ENCODE measurements around the gene RAB17.

RAB17 gene

DNA sequence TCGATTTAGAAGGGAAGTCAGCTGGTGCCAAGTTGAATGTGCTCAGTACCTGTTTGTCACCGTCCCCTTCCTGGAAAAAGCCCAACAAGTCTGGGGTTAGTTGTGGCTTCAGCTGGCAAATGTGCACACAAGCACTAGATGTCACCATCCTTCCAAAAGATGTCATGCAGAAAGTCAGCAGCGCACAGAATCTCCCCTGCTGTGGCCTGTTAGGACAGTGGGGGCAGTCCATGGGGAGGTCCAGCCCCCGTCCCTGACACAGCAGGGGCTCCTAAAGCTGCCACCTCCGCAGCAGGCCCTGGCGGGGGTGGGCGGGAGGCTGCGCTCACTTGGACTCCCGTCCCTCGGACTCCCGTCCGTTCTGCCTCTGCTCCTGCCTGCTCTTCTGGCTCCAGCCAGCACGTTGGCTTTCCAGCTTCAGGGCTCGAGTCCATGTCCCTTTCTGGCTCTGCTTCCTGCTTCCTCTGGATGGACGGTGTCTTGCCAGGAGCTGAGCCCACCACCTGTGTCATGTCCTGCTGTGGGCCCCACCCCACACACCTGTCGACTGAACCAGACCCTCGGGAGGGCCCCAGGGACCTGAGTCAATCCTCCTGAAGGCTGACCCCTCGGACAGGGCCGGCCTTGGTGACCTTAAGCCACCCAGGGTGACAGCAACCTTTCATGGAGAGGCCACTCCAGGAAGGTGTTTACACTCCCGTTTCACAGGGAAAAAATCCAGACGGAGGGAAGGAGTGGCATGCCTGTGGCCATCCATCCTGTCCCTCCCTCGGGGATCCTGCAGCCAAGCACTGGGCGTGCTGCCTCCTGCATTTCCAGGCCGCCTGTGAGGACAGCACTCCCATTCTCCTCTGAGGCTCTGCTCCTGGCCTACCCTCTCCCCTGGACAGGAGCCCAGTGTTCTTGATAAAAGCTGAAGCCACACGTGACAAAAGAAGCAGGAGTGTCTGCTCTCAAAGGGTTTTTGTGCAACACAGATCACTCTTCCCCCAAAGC lies 8.5 kb downstream of the RAB17 start:
- TF ChIP-seq, protein P1, sequence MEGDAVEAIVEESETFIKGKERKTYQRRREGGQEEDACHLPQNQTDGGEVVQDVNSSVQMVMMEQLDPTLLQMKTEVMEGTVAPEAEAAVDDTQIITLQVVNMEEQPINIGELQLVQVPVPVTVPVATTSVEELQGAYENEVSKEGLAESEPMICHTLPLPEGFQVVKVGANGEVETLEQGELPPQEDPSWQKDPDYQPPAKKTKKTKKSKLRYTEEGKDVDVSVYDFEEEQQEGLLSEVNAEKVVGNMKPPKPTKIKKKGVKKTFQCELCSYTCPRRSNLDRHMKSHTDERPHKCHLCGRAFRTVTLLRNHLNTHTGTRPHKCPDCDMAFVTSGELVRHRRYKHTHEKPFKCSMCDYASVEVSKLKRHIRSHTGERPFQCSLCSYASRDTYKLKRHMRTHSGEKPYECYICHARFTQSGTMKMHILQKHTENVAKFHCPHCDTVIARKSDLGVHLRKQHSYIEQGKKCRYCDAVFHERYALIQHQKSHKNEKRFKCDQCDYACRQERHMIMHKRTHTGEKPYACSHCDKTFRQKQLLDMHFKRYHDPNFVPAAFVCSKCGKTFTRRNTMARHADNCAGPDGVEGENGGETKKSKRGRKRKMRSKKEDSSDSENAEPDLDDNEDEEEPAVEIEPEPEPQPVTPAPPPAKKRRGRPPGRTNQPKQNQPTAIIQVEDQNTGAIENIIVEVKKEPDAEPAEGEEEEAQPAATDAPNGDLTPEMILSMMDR (IDR thresholded peaks at IDR 0.05; ENCODE audit: insufficient read depth, low read length, missing control alignments), result peak; percentile 51
- POLR2A ChIA-PET, result no interaction called here
- no peak overlapping the region for H3K4me3 ChIP-seq (ENCODE audit: low read depth, low read length)
- CTCF ChIA-PET, result interaction anchor here (0.8 to 13.6 kb wide), 23 partner anchors 10 to 682 kb away, joined by 3 to 197 read pairs (median 5); partner anchors contain the start of gene RAB17
- DNase-seq (ENCODE audit: low read depth, low spot score), result peak; percentile 7

DNA sequence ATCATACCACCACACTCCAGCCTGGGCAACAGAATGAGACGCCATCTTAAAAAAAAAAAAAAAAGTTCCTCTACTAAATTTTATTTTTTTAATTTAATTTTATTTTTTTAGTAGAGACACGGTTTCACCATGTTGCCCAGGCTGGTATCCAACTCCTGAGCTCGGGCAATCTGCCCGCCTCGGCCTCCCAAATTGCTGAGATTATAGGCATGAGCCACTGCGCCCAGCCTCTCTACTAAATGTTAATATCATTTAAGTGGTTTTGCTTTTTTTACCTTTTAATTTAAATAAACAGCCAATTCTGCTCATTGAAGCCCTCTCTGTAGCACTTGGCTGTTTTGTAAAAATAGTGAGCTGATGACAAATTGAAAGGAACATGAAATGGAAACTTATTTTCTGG lies 9.2 kb downstream of the RAB17 start:
- DNase-seq (ENCODE audit: low read depth, low spot score), result no peak
- POLR2A ChIA-PET, result no interaction called here
- TF ChIP-seq, protein P1 (IDR thresholded peaks at IDR 0.05; ENCODE audit: insufficient read depth, low read length, missing control alignments), result no peak
- H3K4me3 ChIP-seq (ENCODE audit: low read depth, low read length), result no peak overlapping the region
- CTCF ChIA-PET, result interaction anchor here (0.6 to 13.6 kb wide), 22 partner anchors 9 to 682 kb away, joined by 3 to 197 read pairs (median 5); partner anchors contain the start of gene RAB17

DNA sequence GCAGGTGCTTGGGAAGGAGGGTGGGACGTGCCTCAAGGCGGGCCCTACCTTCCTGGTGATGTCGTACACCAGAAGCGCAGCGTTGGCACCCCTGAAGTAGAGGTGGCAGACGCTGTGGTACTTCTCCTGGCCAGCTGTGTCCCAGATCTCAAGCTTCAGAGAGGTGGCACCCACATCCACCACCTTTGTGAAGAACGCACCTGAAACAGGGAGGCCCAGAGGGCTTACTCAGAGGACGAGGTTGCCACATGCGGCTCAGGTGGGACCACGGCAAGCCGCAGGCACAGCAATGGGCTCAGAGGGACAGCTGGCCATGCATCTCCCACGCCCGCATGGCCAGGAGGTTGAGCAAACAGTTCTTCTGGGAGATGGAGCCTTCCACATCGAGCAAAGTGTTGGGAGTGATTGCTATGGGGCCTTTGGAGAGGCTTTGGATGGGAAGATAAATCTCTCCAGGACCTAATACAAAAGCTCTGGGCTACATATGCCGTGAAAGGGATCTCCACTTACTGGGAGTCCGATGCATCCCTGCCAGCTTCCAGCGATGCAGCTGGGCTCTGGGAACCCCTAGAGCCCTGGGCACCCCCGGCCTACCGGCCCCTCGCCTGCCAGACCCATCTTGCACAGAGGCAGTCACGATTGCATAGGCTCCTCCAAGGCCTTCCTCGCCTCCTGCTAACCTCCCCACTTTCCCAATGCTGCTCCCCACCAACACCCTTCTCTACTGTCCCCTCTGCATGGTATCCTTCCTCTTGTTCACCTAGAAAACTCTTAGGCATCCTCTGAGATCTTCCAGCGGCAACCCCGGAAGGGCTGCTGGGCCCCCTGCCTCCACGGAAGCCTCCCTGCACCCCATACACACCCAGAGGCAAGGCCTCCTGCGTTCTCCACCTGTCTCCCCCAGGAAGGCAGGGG lies 12.3 kb downstream of the RAB17 start:
- no peak for DNase-seq (ENCODE audit: low read depth, low spot score)
- ChIA-PET CTCF (interaction anchor here (1.7 to 13.6 kb wide), 3 partner anchors 67 to 168 kb away, joined by 4 to 291 read pairs (median 197); no protein-coding TSS in a partner anchor), POLR2A (no interaction called here)
- TF ChIP-seq, protein P1 (IDR thresholded peaks at IDR 0.05; ENCODE audit: insufficient read depth, low read length, missing control alignments), result no peak
- H3K4me3 ChIP-seq (ENCODE audit: low read depth, low read length), result no peak overlapping the region

DNA sequence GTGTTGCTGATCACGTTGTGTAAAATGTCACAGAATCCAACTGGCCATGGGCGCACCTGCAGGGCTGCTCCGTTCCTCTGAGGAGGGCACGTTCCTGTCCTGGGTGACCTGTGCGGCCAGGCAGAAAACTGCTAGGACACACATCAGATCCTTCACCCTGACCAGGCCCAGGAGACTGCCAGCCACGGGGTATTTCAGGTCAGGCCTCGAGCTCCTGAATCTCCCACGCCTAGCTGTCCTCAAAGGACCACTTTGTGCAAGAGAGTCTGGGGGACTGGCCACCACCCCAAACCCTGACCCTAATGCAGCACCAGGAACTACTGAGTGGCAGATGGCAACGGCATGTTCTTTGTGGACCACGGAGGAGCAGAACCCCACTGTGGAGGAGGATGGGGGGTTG lies 13.1 kb downstream of the RAB17 start:
- no peak overlapping the region for H3K4me3 ChIP-seq (ENCODE audit: low read depth, low read length)
- TF ChIP-seq, protein P1 (IDR thresholded peaks at IDR 0.05; ENCODE audit: insufficient read depth, low read length, missing control alignments), result no peak
- no peak for DNase-seq (ENCODE audit: low read depth, low spot score)
- ChIA-PET POLR2A (no interaction called here), CTCF (interaction anchor here (0.9 to 13.6 kb wide), 4 partner anchors 60 to 169 kb away, joined by 3 to 291 read pairs (median 100); no protein-coding TSS in a partner anchor)

DNA sequence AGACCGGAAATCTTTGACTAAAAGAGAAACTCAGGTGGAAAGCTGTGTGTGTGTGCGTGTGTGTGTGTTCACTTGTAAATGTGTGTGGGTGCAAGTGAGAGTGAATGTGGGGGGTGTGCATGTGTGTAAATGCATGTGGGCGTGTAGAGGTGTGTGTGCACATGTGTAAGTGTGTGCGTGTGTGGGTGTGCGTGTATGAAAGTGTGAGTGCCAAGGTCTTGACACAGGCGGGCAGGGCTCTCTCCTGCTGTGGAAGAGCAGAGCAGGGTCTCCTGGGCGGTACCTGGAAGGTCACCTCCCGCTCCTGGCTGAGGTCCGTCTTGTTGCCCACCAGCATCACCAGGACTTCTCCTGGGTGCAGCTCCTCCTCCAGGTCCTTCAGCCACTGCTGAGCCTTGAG lies 13.6 kb downstream of the RAB17 start:
- TF ChIP-seq, protein P1 (IDR thresholded peaks at IDR 0.05; ENCODE audit: insufficient read depth, low read length, missing control alignments), result no peak
- no peak overlapping the region for H3K4me3 ChIP-seq (ENCODE audit: low read depth, low read length)
- ChIA-PET POLR2A (no interaction called here), CTCF (interaction anchor here (0.9 to 13.6 kb wide), 6 partner anchors 9 to 169 kb away, joined by 3 to 291 read pairs (median 5); no protein-coding TSS in a partner anchor)
- no peak for DNase-seq (ENCODE audit: low read depth, low spot score)

Measured in AG04449 (cell line).